Body of pancreas (tissue), 4 donors: ENCODE measurements around the gene PDZRN3.

Experiments used
- CTCF ChIP-seq, 7 experiments: fragments of 450-650 bp in 4 of 7; fragments of 200-600 bp in 3 of 7; sonication (generic) in 3 of 7; IDR thresholded peaks; one replicate each; pipeline ENCODE4 v1.5.1; 2016 to 2019; ENCODE audit warnings: antibody characterized with exemption in 7 of 7
- POLR2A ChIP-seq, 3 donors: fragments of 450-650 bp; IDR thresholded peaks; one replicate each; pipeline ENCODE4 v1.6.1; 2016; ENCODE audit warnings: antibody characterized with exemption in 3 of 3, mild to moderate bottlenecking in 2 of 3

- TF ChIP-seq CTCF (IDR thresholded peaks at IDR 0.05) (no peak), POLR2A (IDR thresholded peaks at IDR 0.05) (no peak)
Observed at GRCh38 chr3:73433687-73434086, 191.1 kb downstream of the PDZRN3 start.
